DND-41 (cell line): ENCODE data around the gene PRRT2.
"Not testable (repeated sequence)": the region's sequence is repeated elsewhere in the genome, so short reads cannot be mapped to it uniquely, and the experiment has no call there.

Source experiments
- ATAC-seq: fragments of 200-7000 bp; cut with Tn5 transposase; 3 replicates; pipeline ENCODE4 v1.9.1; 2021; ENCODE audit warnings: low read depth; ENCODE audit not compliant: insufficient read depth
- DNase-seq: peaks from one replicate; pipeline ENCODE4 v3.0.0-alpha.2; 2020
- H2AFZ ChIP-seq: 2 replicates; pipeline ENCODE4 v1.6.0; 2012; ENCODE audit warnings: low read depth, low read length
- H3K27ac ChIP-seq: 2 replicates; pipeline ENCODE4 v1.5.1; 2012; ENCODE audit warnings: low read length, inconsistent platforms
- H3K27me3 ChIP-seq: fragments of 200-600 bp; sonication (generic); 2 replicates; pipeline ENCODE4 v1.6.0; 2012; ENCODE audit warnings: low read length, mild to moderate bottlenecking, inconsistent platforms; ENCODE audit not compliant: insufficient read depth, poor library complexity
- H3K36me3 ChIP-seq: 2 replicates; pipeline ENCODE4 v1.5.1; 2012; ENCODE audit warnings: low read length, inconsistent platforms; ENCODE audit not compliant: insufficient read depth
- H3K4me1 ChIP-seq: 2 replicates; pipeline ENCODE4 v1.5.1; 2012; ENCODE audit warnings: mild to moderate bottlenecking, low read length; ENCODE audit not compliant: insufficient read depth
- H3K4me2 ChIP-seq: 2 replicates; pipeline ENCODE4 v1.6.0; 2012; ENCODE audit warnings: mild to moderate bottlenecking, moderate library complexity, low read length, inconsistent platforms; ENCODE audit not compliant: insufficient read depth
- H3K4me3 ChIP-seq, 2 experiments: fragments of 200-600 bp in 1 of 2; shearing (Covaris generic) in 1 of 2; 2 replicates each; pipeline ENCODE4 v1.5.1; 2012 to 2016; ENCODE audit warnings: inconsistent platforms in 2 of 2, low read length in 2 of 2, mild to moderate bottlenecking in 2 of 2, low read depth in 1 of 2, moderate library complexity in 1 of 2
- H3K79me2 ChIP-seq: 2 replicates; pipeline ENCODE4 v1.6.0; 2012; ENCODE audit warnings: low read length, inconsistent platforms; ENCODE audit not compliant: insufficient read depth
- H3K9ac ChIP-seq: 2 replicates; pipeline ENCODE4 v1.6.0; 2012; ENCODE audit warnings: low read depth, mild to moderate bottlenecking, inconsistent platforms, low read length, moderate library complexity
- H3K9me3 ChIP-seq: 2 replicates; pipeline ENCODE4 v1.5.1; 2012; ENCODE audit warnings: low read length, moderate library complexity, mild to moderate bottlenecking, inconsistent platforms; ENCODE audit not compliant: insufficient read depth, severe bottlenecking
- H4K20me1 ChIP-seq: 2 replicates; pipeline ENCODE4 v1.6.0; 2012; ENCODE audit warnings: low read length; ENCODE audit not compliant: insufficient read depth
- CTCF ChIP-seq: IDR thresholded peaks from 2 replicates; pipeline ENCODE4 v1.5.1; 2012; ENCODE audit warnings: borderline replicate concordance, low read length, moderate library complexity, mild to moderate bottlenecking; ENCODE audit not compliant: poor library complexity, severe bottlenecking; ENCODE audit errors: extremely low read depth
- EZH2 ChIP-seq: IDR thresholded peaks from 3 replicates; pipeline ENCODE4 v1.6.1; 2012; ENCODE audit warnings: borderline replicate concordance, low read depth, mild to moderate bottlenecking, moderate library complexity, low read length, inconsistent platforms; ENCODE audit not compliant: severe bottlenecking

Gene PRRT2

DNA sequence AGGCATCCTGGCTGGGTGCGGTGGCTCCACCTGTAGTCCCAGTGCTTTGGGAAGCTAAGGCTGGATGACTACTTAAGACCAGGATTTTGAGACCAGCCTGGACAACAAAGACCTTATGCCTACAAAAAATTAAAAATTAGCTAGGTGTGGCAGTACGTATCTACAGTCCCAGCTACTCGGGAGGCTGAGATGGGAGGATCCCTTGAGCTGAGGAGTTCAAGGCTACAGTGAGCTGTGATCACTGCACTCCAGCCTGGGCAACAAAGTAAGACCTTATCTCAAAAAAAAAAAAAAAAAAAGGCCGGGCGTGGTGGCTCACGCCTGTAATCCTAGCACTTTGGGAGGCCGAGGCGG is 14.3 kb downstream of the PRRT2 start:
- peaks cover 4% of the 10 kb centered on the region for H4K20me1 ChIP-seq
- H3K9me3 ChIP-seq = no peaks in the 10 kb centered on the region
- DNase-seq (no peak), ATAC-seq (no peak)
- no peaks in the 10 kb centered on the region for H3K27me3 ChIP-seq
- H3K4me1 ChIP-seq = peaks cover 27% of the 10 kb centered on the region
- no peak overlapping the region for H2AFZ ChIP-seq
- peak overlapping the region; percentile 42 for H3K4me2 ChIP-seq
- TF ChIP-seq EZH2 (no peak), CTCF (no peak)
- no peaks in the 10 kb centered on the region for H3K79me2 ChIP-seq
- H3K36me3 ChIP-seq = no peaks in the 10 kb centered on the region
- H3K9ac ChIP-seq = no peak overlapping the region
- no peak overlapping the region for H3K4me3 ChIP-seq
- no peak overlapping the region for H3K27ac ChIP-seq

GRCh38 chr16:29830774-29831173 is 18.8 kb downstream of the PRRT2 start:
- H3K79me2 ChIP-seq = no peaks in the 10 kb centered on the region
- ATAC-seq = no peak
- H3K9ac ChIP-seq = no peak overlapping the region
- no peak overlapping the region for H3K4me2 ChIP-seq
- DNase-seq = no peak
- TF ChIP-seq EZH2 (no peak), CTCF (no peak)
- no peaks in the 10 kb centered on the region for H3K36me3 ChIP-seq
- H4K20me1 ChIP-seq = no peaks in the 10 kb centered on the region
- no peaks in the 10 kb centered on the region for H3K27me3 ChIP-seq
- H3K4me3 ChIP-seq = no peak overlapping the region
- peaks cover 22% of the 10 kb centered on the region for H3K4me1 ChIP-seq
- H3K27ac ChIP-seq = no peak overlapping the region
- H2AFZ ChIP-seq = no peak overlapping the region
- no peaks in the 10 kb centered on the region for H3K9me3 ChIP-seq

- Histone ChIP-seq H3K27me3 (no peaks in the 10 kb centered on the region), H3K9ac (no peak overlapping the region), H3K4me2 (no peak overlapping the region), H3K36me3 (no peaks in the 10 kb centered on the region), H2AFZ (no peak overlapping the region), H3K4me1 (peaks cover 15% of the 10 kb centered on the region), H4K20me1 (no peaks in the 10 kb centered on the region), H3K4me3 (no peak overlapping the region), H3K79me2 (no peaks in the 10 kb centered on the region), H3K27ac (no peak overlapping the region), H3K9me3 (no peaks in the 10 kb centered on the region)
- DNase-seq = no peak
- no peak for TF ChIP-seq EZH2
- no peak for TF ChIP-seq CTCF
- no peak for ATAC-seq
Measured at GRCh38 chr16:29831490-29831889, 19.5 kb downstream of the PRRT2 start.

DNA sequence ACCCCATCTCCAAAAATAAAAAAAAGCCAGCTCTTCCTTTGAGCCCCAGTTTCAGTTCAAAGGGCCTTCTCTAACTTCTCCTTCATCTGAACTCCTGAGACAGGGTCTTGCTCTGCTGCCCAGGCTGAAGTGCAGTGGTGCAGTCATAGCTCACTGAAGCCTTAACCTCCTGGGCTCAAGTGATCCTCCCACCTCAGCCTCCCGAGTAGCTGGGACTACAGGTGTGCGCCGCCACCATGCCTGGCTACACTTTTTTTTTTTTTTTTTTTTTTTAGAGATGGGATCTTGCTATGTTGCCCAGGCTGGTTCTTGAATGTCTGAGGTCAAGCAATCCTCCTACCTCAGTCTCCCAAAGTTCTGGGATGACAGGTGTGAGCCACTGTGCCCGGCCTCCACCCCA is 21.2 kb downstream of the PRRT2 start:
- H3K79me2 ChIP-seq, H4K20me1 ChIP-seq, ATAC-seq, H3K27ac ChIP-seq, H3K4me3 ChIP-seq, DNase-seq, H3K4me1 ChIP-seq, H3K9ac ChIP-seq, H3K36me3 ChIP-seq, H3K9me3 ChIP-seq, H2AFZ ChIP-seq, H3K27me3 ChIP-seq, H3K4me2 ChIP-seq: not testable (repeated sequence)
